ENCODE measurements around the gene CCDC57.

The CCDC57 gene

GRCh38 chr17:82237083-82237745 is 24.6 kb upstream of the CCDC57 start:
- in situ Hi-C loops (cut with HindIII; ENCODE audit: low sequenced_read_pairs) = no loop called here

- in situ Hi-C loops (cut with HindIII; ENCODE audit: low sequenced_read_pairs) = no loop called here
Observed at GRCh38 chr17:82236142-82236971, 23.7 kb upstream of the CCDC57 start.

DNA sequence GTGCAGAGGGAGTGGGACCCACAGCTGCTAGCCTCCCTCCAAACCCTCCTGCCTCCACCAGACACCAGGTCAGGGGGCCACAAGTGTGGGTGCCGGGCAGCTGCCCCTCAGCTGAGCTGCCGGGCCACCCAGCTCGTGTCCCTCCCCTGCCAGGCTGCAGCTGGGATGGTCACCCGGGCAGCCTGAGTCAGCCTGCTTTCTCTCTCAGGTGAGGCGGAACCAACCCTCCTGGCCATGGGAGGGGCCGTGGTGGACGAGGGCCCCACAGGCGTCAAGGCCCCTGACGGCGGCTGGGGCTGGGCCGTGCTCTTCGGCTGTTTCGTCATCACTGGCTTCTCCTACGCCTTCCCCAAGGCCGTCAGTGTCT is 23.1 kb upstream of the CCDC57 start:
- in situ Hi-C loops (cut with HindIII; ENCODE audit: low sequenced_read_pairs) = no loop called here

DNA sequence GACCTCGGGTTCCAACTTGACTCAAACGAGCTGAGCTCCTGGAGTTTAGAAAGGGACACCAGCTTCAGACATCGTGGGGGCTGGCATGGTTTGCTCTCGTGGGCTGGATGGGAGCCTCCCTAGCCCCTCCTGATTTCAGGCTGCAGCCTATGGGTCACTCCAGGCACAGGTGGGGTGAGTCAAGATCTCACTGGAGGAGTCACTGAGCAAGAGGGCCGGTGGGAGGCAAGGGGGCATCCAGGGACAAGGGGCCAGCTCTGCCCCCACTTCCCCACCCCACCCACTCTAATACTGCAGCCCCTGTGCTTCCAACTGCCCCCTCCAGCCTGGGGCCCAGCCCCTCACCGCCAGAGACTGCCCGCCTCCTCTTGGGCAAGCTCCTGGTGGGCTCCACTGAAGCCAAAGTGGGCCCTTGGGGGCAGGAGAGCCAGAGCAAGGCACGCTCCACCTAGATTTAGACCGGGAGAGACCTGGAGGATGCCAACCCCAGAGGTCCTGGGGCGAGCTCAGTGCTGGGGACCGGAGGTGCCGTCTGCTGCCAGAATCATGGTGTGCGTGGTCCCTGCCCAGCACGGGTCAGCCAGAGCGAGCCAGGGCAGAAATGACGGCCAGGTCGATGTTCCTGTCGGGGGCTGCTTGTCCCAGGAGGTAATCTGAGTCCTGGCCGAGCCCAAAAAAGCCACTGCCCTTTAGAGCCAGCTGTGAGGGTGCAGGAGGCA is 22.6 kb upstream of the CCDC57 start:
- in situ Hi-C loops (cut with HindIII; ENCODE audit: low sequenced_read_pairs) = no loop called here

DNA sequence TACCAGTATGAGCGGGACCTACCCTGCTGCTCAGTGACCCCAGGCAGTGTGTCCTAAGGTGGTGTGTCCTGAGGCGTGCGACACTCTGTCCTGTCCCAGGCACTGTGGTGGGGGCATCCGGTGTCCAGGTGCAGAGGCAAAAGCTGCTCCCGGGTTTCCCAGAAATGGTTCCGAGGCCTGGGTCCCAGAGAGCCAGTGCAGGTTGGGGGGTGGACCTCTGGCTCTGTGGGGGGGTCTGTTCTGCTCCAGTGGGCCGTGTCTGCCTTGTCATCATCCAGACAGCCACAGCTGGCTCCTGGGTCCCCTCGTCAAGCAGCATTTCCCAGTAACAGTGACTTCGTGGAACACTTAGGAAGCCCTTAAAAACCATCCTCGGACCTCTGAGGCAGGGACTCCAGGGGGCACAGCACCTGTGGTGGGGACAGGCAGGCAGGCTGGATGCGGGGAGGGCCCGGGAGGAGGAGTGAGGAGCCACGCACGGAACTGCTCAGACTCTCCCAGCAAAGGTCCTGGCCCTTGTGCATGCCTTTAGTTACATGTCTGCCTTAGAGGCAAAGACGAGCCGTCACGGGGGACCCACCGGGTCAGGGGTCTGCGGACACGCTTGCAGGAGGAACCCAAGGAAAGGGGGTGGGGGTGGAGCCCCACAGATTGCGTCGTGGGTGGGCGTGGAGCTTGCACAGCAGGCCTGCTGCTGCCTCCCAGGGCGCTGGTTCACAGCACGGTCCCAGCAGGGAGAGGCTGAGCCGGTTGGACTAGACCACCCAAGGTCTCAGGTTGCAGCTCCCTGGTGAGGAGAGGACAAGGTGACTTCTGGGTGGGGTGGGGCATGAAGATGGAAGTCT is 21.8 kb upstream of the CCDC57 start:
- in situ Hi-C loops (cut with HindIII; ENCODE audit: low sequenced_read_pairs) = no loop called here

- in situ Hi-C loops (cut with HindIII; ENCODE audit: low sequenced_read_pairs) = no loop called here
Observed at GRCh38 chr17:82232876-82233785, 20.5 kb upstream of the CCDC57 start.

- in situ Hi-C loops (cut with HindIII; ENCODE audit: low sequenced_read_pairs) = no loop called here
Observed at GRCh38 chr17:82232322-82232820, 19.7 kb upstream of the CCDC57 start.

DNA sequence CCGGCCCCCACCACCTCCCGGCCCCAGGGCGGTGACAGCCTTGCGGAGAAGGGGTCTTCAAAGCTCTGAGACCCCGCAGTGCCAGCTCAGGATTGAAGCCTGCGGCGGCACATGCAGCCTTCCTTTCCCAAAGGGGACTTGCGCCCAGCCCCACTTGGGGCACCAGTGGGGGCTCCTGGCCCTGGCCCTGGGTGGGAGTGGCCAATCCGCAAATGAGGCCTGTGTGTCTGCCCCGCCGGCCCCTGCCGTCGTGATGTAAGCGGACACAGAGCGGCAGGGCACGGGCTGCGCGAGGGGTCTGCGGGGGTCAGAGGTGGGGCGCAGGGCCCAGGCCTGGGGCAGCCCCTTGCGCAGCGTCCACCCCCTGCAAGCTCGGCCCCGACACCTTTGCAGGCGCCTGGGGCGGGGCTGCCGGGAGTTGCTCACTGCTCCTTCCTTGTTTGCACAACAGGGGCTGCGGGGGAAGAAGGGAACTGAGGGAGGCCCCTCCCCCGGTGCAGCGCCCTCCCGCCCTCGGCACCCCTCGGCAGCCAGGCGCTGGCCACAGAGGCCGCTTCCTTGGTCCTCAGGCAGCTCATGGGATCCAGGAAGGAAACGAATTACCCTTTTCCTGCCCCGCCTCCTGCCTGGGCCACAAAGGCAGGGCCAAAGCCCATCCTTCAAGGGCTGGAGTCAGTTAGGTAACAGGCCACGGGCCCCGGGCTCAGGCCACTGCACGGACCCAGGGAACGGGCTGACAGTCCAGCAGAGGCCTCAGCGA is 19.1 kb upstream of the CCDC57 start:
- in situ Hi-C loops (cut with HindIII; ENCODE audit: low sequenced_read_pairs) = no loop called here

- in situ Hi-C loops (cut with HindIII; ENCODE audit: low sequenced_read_pairs) = no loop called here
Observed at GRCh38 chr17:82231312-82231561, 18.6 kb upstream of the CCDC57 start.

- in situ Hi-C loops (cut with HindIII; ENCODE audit: low sequenced_read_pairs) = no loop called here
Observed at GRCh38 chr17:82230609-82231311, 18.1 kb upstream of the CCDC57 start.

DNA sequence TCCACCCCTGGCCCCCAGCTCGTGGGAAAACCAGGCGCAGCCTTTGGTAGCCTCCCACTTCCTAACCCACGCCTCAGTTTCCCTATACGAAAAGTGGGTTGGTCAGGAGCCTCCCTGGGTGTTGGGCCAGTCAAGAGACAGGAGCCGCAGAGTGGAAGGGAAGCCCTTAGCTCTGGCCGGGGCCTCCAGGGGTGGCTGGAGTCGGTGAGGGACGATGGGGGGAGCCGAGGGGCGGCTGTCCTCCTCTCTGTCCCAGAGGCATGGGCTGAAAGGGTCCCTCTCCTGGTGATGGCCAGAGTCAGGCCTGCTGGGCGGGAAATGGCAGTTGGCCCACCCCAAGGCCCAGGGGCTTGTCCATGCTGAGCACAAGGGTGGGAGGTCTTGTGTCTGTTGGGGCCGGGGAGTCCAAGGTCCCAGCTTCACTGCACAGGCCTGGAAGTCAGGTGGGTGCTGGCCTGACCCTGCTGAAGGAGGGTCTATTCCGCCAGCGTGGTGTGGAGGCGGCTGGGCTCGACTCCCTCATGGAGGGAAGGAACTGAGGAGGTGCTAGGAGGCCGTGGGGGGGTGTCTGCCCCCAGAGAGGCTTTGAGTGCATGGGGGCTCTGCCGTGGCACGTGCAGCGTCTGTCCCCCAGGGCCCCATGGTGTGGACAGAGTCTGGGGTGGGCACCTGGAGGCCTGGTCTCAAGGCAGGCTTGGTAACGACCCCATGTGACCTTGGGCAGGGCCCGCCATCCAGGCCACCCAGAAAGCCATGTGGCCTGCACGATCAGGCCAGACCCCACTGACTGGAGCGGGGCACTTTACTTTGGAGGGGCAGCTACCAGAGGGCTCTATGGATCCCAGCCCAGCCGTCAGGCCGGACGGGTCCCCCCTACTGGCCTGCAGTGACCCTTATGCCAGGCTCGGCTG is 17.3 kb upstream of the CCDC57 start:
- in situ Hi-C loops (cut with HindIII; ENCODE audit: low sequenced_read_pairs) = no loop called here

GRCh38 chr17:82228842-82229697 is 16.4 kb upstream of the CCDC57 start, which contains the start of gene SLC16A3:
SLC16A3 (plus strand) TSS chr17:82229042; CDS start chr17:82236009, 6,967 bp downstream.
- in situ Hi-C loops (cut with HindIII; ENCODE audit: low sequenced_read_pairs) = no loop called here

- in situ Hi-C loops (cut with HindIII; ENCODE audit: low sequenced_read_pairs) = no loop called here
Observed at GRCh38 chr17:82228278-82228841, 15.7 kb upstream of the CCDC57 start.

- in situ Hi-C loops (cut with HindIII; ENCODE audit: low sequenced_read_pairs) = no loop called here
Observed at GRCh38 chr17:82227629-82228277, 15.1 kb upstream of the CCDC57 start.

- in situ Hi-C loops (cut with HindIII; ENCODE audit: low sequenced_read_pairs) = no loop called here
Observed at GRCh38 chr17:82226809-82227628, 14.4 kb upstream of the CCDC57 start.
